Measurements from ENCODE around the gene METRNL.
"Not testable (repeated sequence)": the region's sequence is repeated elsewhere in the genome, so short reads cannot be mapped to it uniquely, and the experiment has no call there.

Gene METRNL

GRCh38 chr17:83042522-83043158 lies 36.8 kb upstream of the METRNL start:
- H3K27me3 ChIP-seq (ENCODE audit: low read depth), result no peaks in the 10 kb centered on the region
- H3K9me3 ChIP-seq, result peaks cover 11% of the 10 kb centered on the region
- in situ Hi-C loops (cut with MboI; ENCODE audit: low sequenced_read_pairs), result no loop called here
- no peak for DNase-seq (ENCODE audit: low spot score in 2 of 2)
- no peaks in the 10 kb centered on the region for H3K4me1 ChIP-seq
- peaks cover 3% of the 10 kb centered on the region; the same call in 1 of the 2 replicates for H3K36me3 ChIP-seq (replicated peaks)
- H3K4me3 ChIP-seq, result no peak overlapping the region

- H3K4me3 ChIP-seq; H3K36me3 ChIP-seq (replicated peaks); in situ Hi-C loops (cut with MboI; ENCODE audit: low sequenced_read_pairs); H3K27me3 ChIP-seq (ENCODE audit: low read depth); DNase-seq (ENCODE audit: low spot score in 2 of 2); H3K4me1 ChIP-seq: not testable (repeated sequence)
- H3K9me3 ChIP-seq, result peaks cover 11% of the 10 kb centered on the region
Measured at GRCh38 chr17:83044479-83044878, 34.9 kb upstream of the METRNL start.

- H3K36me3 ChIP-seq (replicated peaks), result 0 out of 2 replicates have a peak, but pooled peaks cover 2% of the 10 kb centered on the region
- no peak overlapping the region for H3K4me3 ChIP-seq
- H3K9me3 ChIP-seq, result peaks cover 3% of the 10 kb centered on the region
- in situ Hi-C loops (cut with MboI; ENCODE audit: low sequenced_read_pairs), result no loop called here
- H3K27me3 ChIP-seq (ENCODE audit: low read depth), result no peaks in the 10 kb centered on the region
- DNase-seq (ENCODE audit: low spot score in 2 of 2), result no peak
- no peaks in the 10 kb centered on the region; the same call in none of the 2 replicates for H3K4me1 ChIP-seq
Measured at GRCh38 chr17:83046448-83047181, 32.8 kb upstream of the METRNL start.

GRCh38 chr17:83047182-83047478 lies 32.3 kb upstream of the METRNL start:
- H3K27me3 ChIP-seq (ENCODE audit: low read depth), result no peaks in the 10 kb centered on the region
- 0 out of 2 replicates have a peak, but pooled peaks cover 2% of the 10 kb centered on the region for H3K36me3 ChIP-seq (replicated peaks)
- H3K4me3 ChIP-seq, result no peak overlapping the region
- peaks cover 2% of the 10 kb centered on the region for H3K4me1 ChIP-seq
- H3K9me3 ChIP-seq, result no peaks in the 10 kb centered on the region; the same call in none of the 2 replicates
- in situ Hi-C loops (cut with MboI; ENCODE audit: low sequenced_read_pairs), result no loop called here
- no peak for DNase-seq (ENCODE audit: low spot score in 2 of 2)

- in situ Hi-C loops (cut with MboI; ENCODE audit: low sequenced_read_pairs), result not testable (repeated sequence)
Measured at GRCh38 chr17:83047818-83048475, 31.5 kb upstream of the METRNL start.

GRCh38 chr17:83050651-83051395 lies 28.6 kb upstream of the METRNL start:
- peaks cover 3% of the 10 kb centered on the region for H3K4me1 ChIP-seq
- peak overlapping the region; percentile 53 for H3K4me3 ChIP-seq
- 0 out of 2 replicates have a peak, but pooled peaks cover 2% of the 10 kb centered on the region for H3K36me3 ChIP-seq (replicated peaks)
- in situ Hi-C loops (cut with MboI; ENCODE audit: low sequenced_read_pairs), result no loop called here
- no peak for DNase-seq (ENCODE audit: low spot score in 2 of 2)
- no peaks in the 10 kb centered on the region for H3K9me3 ChIP-seq
- H3K27me3 ChIP-seq (ENCODE audit: low read depth), result no peaks in the 10 kb centered on the region

More at GRCh38 chr17:83047818-83048475, 31.5 kb upstream of the METRNL start:
- H3K27me3 ChIP-seq (ENCODE audit: low read depth); H3K4me1 ChIP-seq; H3K36me3 ChIP-seq (replicated peaks); H3K4me3 ChIP-seq; H3K9me3 ChIP-seq; DNase-seq (ENCODE audit: low spot score in 2 of 2): not testable (repeated sequence)

GRCh38 chr17:83051396-83052240 lies 27.8 kb upstream of the METRNL start:
- no peaks in the 10 kb centered on the region for H3K9me3 ChIP-seq
- 0 out of 2 replicates have a peak, but pooled peaks cover 2% of the 10 kb centered on the region for H3K36me3 ChIP-seq (replicated peaks)
- DNase-seq (ENCODE audit: low spot score in 2 of 2), result peak; percentile 94 to 97
- H3K4me1 ChIP-seq, result peaks cover 3% of the 10 kb centered on the region
- no peaks in the 10 kb centered on the region for H3K27me3 ChIP-seq (ENCODE audit: low read depth)
- in situ Hi-C loops (cut with MboI; ENCODE audit: low sequenced_read_pairs), result no loop called here
- H3K4me3 ChIP-seq, result peak overlapping the region; percentile 53

GRCh38 chr17:83052241-83052564 lies 27.2 kb upstream of the METRNL start:
- H3K36me3 ChIP-seq (replicated peaks), result 0 out of 2 replicates have a peak, but pooled peaks cover 2% of the 10 kb centered on the region
- H3K4me1 ChIP-seq, result peaks cover 3% of the 10 kb centered on the region
- no peaks in the 10 kb centered on the region for H3K27me3 ChIP-seq (ENCODE audit: low read depth)
- H3K9me3 ChIP-seq, result no peaks in the 10 kb centered on the region
- no peak for DNase-seq (ENCODE audit: low spot score in 2 of 2)
- in situ Hi-C loops (cut with MboI; ENCODE audit: low sequenced_read_pairs), result no loop called here
- peak overlapping the region; percentile 23 for H3K4me3 ChIP-seq

GRCh38 chr17:83053021-83053681 lies 26.3 kb upstream of the METRNL start:
- Histone ChIP-seq H3K4me1 (peaks cover 3% of the 10 kb centered on the region), H3K27me3 (ENCODE audit: low read depth) (no peaks in the 10 kb centered on the region), H3K4me3 (no peak overlapping the region), H3K9me3 (no peaks in the 10 kb centered on the region), H3K36me3 (replicated peaks) (0 out of 2 replicates have a peak, but pooled peaks cover 2% of the 10 kb centered on the region)
- in situ Hi-C loops (cut with MboI; ENCODE audit: low sequenced_read_pairs), result no loop called here
- DNase-seq (ENCODE audit: low spot score in 2 of 2), result peak in 1 of 2 experiments; percentile 25

GRCh38 chr17:83053739-83054451 lies 25.5 kb upstream of the METRNL start:
- Histone ChIP-seq H3K9me3 (no peaks in the 10 kb centered on the region), H3K4me1 (peaks cover 3% of the 10 kb centered on the region), H3K36me3 (replicated peaks) (no peaks in the 10 kb centered on the region), H3K4me3 (no peak overlapping the region), H3K27me3 (ENCODE audit: low read depth) (no peaks in the 10 kb centered on the region)
- in situ Hi-C loops (cut with MboI; ENCODE audit: low sequenced_read_pairs), result no loop called here
- no peak for DNase-seq (ENCODE audit: low spot score in 2 of 2)

- Histone ChIP-seq H3K9me3 (no peaks in the 10 kb centered on the region), H3K27me3 (ENCODE audit: low read depth) (no peaks in the 10 kb centered on the region), H3K36me3 (replicated peaks) (no peaks in the 10 kb centered on the region), H3K4me3 (no peak overlapping the region), H3K4me1 (peaks cover 3% of the 10 kb centered on the region)
- DNase-seq (ENCODE audit: low spot score in 2 of 2), result no peak
- in situ Hi-C loops (cut with MboI; ENCODE audit: low sequenced_read_pairs), result no loop called here
Measured at GRCh38 chr17:83054518-83055125, 24.8 kb upstream of the METRNL start.

GRCh38 chr17:83055176-83055575 lies 24.2 kb upstream of the METRNL start:
- in situ Hi-C loops (cut with MboI; ENCODE audit: low sequenced_read_pairs); H3K4me1 ChIP-seq; H3K4me3 ChIP-seq; DNase-seq (ENCODE audit: low spot score in 2 of 2); H3K27me3 ChIP-seq (ENCODE audit: low read depth); H3K36me3 ChIP-seq (replicated peaks); H3K9me3 ChIP-seq: not testable (repeated sequence)
